ENCODE measurements around the gene C12orf57.

- no peak for TF ChIP-seq EZH2 (IDR thresholded peaks at IDR 0.05; ENCODE audit: insufficient read depth, poor library complexity, severe bottlenecking)
- no peak for TF ChIP-seq EZH2phosphoT487 (IDR thresholded peaks at IDR 0.05; ENCODE audit: insufficient read depth, low read depth)
Measured at GRCh38 chr12:6947615-6948014, 3.8 kb downstream of the C12orf57 start.
